ENCODE results near the gene LCT.
"Not testable (repeated sequence)": the region's sequence is repeated elsewhere in the genome, so short reads cannot be mapped to it uniquely, and the experiment has no call there.

Gene LCT

GRCh38 chr2:135836596-135837270, at the start of gene LCT:
LCT (minus strand) TSS chr2:135837184; CDS start chr2:135837169, 15 bp downstream.
- no peak for DNase-seq (ENCODE audit: low spot score)

GRCh38 chr2:135885709-135886108, 48.7 kb upstream of the LCT start:
- no peak for DNase-seq (ENCODE audit: low spot score)

GRCh38 chr2:135882415-135882814, 45.4 kb upstream of the LCT start:
- DNase-seq (ENCODE audit: low spot score) = no peak

GRCh38 chr2:135876770-135877169, 39.8 kb upstream of the LCT start:
- DNase-seq (ENCODE audit: low spot score) = not testable (repeated sequence)

- DNase-seq (ENCODE audit: low spot score) = peak; percentile 98
These were observed 39.2 kb upstream of the LCT start, which contains the start of gene MCM6 for GRCh38 chr2:135876066-135876711. MCM6 (minus strand) TSS chr2:135876443; CDS start chr2:135876365, 78 bp downstream.

GRCh38 chr2:135875491-135876065, 38.6 kb upstream of the LCT start:
- peak; percentile 28 for DNase-seq (ENCODE audit: low spot score)

- DNase-seq (ENCODE audit: low spot score) = no peak
These were observed 37.9 kb upstream of the LCT start for GRCh38 chr2:135874777-135875365.

- no peak for DNase-seq (ENCODE audit: low spot score)
These were observed 33.6 kb upstream of the LCT start for GRCh38 chr2:135870571-135870970.

GRCh38 chr2:135863233-135863632, 26.2 kb upstream of the LCT start:
- DNase-seq (ENCODE audit: low spot score) = no peak

GRCh38 chr2:135862718-135863117, 25.7 kb upstream of the LCT start:
- no peak for DNase-seq (ENCODE audit: low spot score)

GRCh38 chr2:135853401-135853800, 16.4 kb upstream of the LCT start:
- DNase-seq (ENCODE audit: low spot score) = no peak

- DNase-seq (ENCODE audit: low spot score) = no peak
These were observed 14.9 kb upstream of the LCT start for GRCh38 chr2:135851858-135852257.

- no peak for DNase-seq (ENCODE audit: low spot score)
These were observed 14.1 kb upstream of the LCT start for GRCh38 chr2:135850892-135851668.

GRCh38 chr2:135849087-135849486, 12.1 kb upstream of the LCT start:
- DNase-seq (ENCODE audit: low spot score) = no peak

- no peak for DNase-seq (ENCODE audit: low spot score)
These were observed 9.0 kb upstream of the LCT start for GRCh38 chr2:135845997-135846396.

- DNase-seq (ENCODE audit: low spot score) = no peak
These were observed 8.3 kb upstream of the LCT start for GRCh38 chr2:135845257-135845656.

- DNase-seq (ENCODE audit: low spot score) = no peak
These were observed 7.4 kb upstream of the LCT start for GRCh38 chr2:135844301-135844895.

- no peak for DNase-seq (ENCODE audit: low spot score)
These were observed 6.7 kb upstream of the LCT start for GRCh38 chr2:135843671-135844070.

GRCh38 chr2:135840601-135841000, 3.6 kb upstream of the LCT start:
- peak; percentile 47 for DNase-seq (ENCODE audit: low spot score)

GRCh38 chr2:135839713-135840112, 2.7 kb upstream of the LCT start:
- DNase-seq (ENCODE audit: low spot score) = no peak

GRCh38 chr2:135838502-135838901, 1.5 kb upstream of the LCT start:
- DNase-seq (ENCODE audit: low spot score) = no peak

- DNase-seq (ENCODE audit: low spot score) = no peak
These were observed 4.1 kb downstream of the LCT start for GRCh38 chr2:135832891-135833290.
